ENCODE data around the gene DST.

DST gene

DNA sequence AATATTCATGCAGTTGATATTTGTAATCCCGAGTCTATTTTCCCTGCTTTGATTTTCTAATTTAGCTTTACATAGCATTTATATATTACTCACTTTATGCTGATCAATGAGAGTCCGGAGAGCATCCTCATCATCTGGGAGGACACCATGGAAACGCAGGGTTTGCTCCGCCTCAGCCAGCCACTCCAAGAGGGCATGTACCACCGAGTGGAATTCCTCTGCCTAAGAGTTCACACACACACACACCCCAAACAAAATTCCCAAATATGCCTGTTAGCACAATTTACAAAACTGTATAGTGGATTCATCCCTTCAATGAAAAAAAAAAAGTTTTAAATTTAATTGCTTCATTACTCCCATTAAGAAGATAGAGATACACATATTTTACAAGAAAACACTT lies 160.7 kb downstream of the DST start:
- no peak for DNase-seq (ENCODE audit: low read depth)
- no peak overlapping the region for H3K4me3 ChIP-seq (ENCODE audit: low read depth, low read length)
- in situ Hi-C loops (cut with HindIII; ENCODE audit: low sequenced_read_pairs) = no loop called here
- TF ChIP-seq, protein P1, sequence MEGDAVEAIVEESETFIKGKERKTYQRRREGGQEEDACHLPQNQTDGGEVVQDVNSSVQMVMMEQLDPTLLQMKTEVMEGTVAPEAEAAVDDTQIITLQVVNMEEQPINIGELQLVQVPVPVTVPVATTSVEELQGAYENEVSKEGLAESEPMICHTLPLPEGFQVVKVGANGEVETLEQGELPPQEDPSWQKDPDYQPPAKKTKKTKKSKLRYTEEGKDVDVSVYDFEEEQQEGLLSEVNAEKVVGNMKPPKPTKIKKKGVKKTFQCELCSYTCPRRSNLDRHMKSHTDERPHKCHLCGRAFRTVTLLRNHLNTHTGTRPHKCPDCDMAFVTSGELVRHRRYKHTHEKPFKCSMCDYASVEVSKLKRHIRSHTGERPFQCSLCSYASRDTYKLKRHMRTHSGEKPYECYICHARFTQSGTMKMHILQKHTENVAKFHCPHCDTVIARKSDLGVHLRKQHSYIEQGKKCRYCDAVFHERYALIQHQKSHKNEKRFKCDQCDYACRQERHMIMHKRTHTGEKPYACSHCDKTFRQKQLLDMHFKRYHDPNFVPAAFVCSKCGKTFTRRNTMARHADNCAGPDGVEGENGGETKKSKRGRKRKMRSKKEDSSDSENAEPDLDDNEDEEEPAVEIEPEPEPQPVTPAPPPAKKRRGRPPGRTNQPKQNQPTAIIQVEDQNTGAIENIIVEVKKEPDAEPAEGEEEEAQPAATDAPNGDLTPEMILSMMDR (IDR thresholded peaks at IDR 0.05; ENCODE audit: low read depth, low read length, missing control alignments) = no peak

DNA sequence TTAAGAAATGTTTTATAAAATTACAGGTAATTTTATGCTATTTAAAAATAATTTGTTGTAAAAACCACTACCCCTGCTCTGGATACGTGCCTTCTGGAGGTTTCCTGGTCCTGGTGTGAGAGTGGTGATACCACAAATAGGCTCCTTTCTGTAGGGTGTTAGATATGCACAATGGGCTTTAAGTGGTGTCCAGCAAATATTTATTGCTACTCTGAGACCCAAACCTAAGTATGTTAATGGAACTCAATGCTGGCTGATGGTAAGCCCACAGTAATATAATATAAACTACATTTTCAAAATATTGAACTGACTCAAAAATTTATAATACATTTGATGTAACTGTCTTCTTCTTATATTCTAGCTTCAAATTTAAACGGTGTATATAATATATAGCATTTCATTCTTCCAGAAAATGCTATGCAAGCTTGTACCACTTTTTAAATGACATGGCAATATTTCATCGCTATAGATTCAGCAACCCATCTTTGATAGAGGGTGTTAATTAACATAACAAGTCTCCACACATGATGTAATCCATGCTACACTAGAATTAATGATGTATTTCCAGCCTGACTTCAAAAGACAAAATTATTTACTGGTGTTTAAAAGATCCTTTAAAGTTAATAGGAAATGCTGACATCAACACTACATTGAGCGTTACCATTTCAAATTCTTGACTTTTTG lies 161.9 kb downstream of the DST start:
- no peak overlapping the region for H3K4me3 ChIP-seq (ENCODE audit: low read depth, low read length)
- TF ChIP-seq, protein P1 (IDR thresholded peaks at IDR 0.05; ENCODE audit: low read depth, low read length, missing control alignments) = no peak
- in situ Hi-C loops (cut with HindIII; ENCODE audit: low sequenced_read_pairs) = no loop called here
- DNase-seq (ENCODE audit: low read depth) = no peak

DNA sequence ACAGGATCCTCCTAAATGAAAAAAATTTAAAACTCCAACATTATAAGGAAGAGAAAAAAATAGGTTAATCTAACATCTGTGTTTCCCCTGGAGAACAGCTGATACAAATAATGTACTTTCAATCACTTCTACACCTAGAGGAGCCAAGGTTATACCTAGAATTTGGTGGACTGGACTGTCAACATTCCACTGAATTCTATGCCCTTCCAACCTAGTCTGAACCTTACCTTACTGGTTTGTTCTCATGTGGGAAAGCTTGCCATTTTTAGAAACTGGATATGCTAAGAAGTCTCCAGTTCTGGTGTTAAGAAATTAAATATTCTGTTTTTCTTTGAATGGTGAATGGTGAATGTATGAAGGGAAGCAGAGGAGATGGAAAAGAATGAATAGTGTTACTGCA lies 162.4 kb downstream of the DST start:
- TF ChIP-seq, protein P1 (IDR thresholded peaks at IDR 0.05; ENCODE audit: low read depth, low read length, missing control alignments) = no peak
- DNase-seq (ENCODE audit: low read depth) = no peak
- in situ Hi-C loops (cut with HindIII; ENCODE audit: low sequenced_read_pairs) = no loop called here
- H3K4me3 ChIP-seq (ENCODE audit: low read depth, low read length) = no peak overlapping the region

DNA sequence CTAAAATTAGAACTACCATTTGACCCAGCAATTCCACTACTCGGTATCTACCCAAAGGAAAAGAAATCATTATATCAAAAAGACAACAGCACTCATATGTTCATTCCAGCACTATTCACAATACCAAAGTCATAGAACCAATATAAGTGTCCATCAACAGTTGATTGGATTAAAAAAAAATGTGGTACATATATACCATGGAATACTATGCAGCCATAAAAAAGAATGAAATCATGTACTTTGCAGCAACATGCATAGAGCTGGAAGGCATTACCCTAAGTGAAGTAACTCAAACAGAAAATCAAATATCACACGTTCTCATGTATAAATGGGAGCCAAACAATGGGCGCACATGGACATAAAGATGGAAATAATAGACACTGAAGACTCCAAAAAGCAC lies 163.3 kb downstream of the DST start:
- in situ Hi-C loops (cut with HindIII; ENCODE audit: low sequenced_read_pairs) = no loop called here
- DNase-seq (ENCODE audit: low read depth) = no peak
- TF ChIP-seq, protein P1 (IDR thresholded peaks at IDR 0.05; ENCODE audit: low read depth, low read length, missing control alignments) = no peak
- no peak overlapping the region for H3K4me3 ChIP-seq (ENCODE audit: low read depth, low read length)

DNA sequence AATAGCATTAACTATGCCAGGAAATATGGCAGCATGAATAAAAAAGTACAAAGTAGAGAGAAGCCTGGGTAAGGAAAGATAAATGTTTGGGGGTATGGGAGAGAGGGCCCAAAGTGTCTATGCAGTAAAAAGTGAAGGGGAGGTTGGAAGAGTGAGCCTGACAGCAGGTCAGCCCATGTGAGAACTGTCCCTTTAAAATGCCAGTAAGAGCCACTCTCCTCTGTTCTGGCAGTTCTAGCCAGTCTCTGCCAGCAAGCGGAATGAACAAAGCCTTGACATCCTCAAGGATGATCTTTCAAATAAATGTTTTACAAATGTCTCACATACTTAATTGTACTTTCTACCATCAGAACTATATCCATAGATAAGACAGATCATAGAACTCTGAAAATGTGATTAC lies 164.5 kb downstream of the DST start:
- DNase-seq (ENCODE audit: low read depth) = no peak
- TF ChIP-seq, protein P1 (IDR thresholded peaks at IDR 0.05; ENCODE audit: low read depth, low read length, missing control alignments) = no peak
- no peak overlapping the region for H3K4me3 ChIP-seq (ENCODE audit: low read depth, low read length)
- in situ Hi-C loops (cut with HindIII; ENCODE audit: low sequenced_read_pairs) = no loop called here

DNA sequence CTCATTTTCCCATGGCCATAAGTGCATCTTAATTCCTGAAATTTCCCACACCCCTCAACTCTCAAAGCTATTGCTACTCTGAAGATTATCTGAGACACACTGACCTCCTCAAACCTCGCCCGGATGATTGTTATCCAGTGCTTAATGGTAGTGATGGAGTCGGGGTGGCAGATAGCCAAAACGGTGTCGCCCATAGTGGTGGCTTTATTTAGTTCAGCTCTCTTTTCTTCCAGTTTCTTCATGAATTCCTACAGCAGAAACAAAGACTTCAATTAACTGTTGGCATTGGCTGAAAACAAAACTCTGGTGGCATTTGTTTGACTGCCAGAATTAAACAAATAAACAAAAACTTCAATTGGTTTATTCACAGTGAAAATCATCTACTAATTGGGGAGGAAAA lies 165.4 kb downstream of the DST start:
- TF ChIP-seq, protein P1 (IDR thresholded peaks at IDR 0.05; ENCODE audit: low read depth, low read length, missing control alignments) = no peak
- H3K4me3 ChIP-seq (ENCODE audit: low read depth, low read length) = no peak overlapping the region
- in situ Hi-C loops (cut with HindIII; ENCODE audit: low sequenced_read_pairs) = no loop called here
- no peak for DNase-seq (ENCODE audit: low read depth)

All from astrocyte of the cerebellum (primary cell).